H1 (cell line): ENCODE measurements around the gene NCAPD2. TPM values are rescaled to one million over a fixed set of nuclear protein-coding genes. Genes with fewer than 3 reads are reported as not detected.

ENCODE experiments used
- CTCF ChIA-PET: fragments of 300-600 bp; sonication (Branson Sonifier 250); formaldehyde crosslinking; loops from one replicate; lab custom pipeline; 2021; ENCODE audit not compliant: partially characterized antibody; lab: Charles Lee
- POLR2A ChIA-PET: fragments of 300-600 bp; sonication (Branson Sonifier 250); formaldehyde crosslinking; loops from one replicate; lab custom pipeline; 2021; ENCODE audit warnings: inconsistent platforms; ENCODE audit not compliant: partially characterized antibody; lab: Charles Lee
- DNase-seq, 2 experiments: peaks; one replicate each; pipeline versions ENCODE4 v3.0.0 to v3.0.0-alpha.2; 2010 to 2022; ENCODE audit warnings: low spot score in 2 of 2, low read depth in 1 of 2, mixed read lengths in 1 of 2
- FAIRE-seq: peaks from 2 replicates; lab custom pipeline; 2011; peaks lifted over from hg19 to GRCh38; lab: Jason Lieb, UNC
- H2AFZ ChIP-seq: 2 replicates; pipeline ENCODE4 v1.8.1; 2012; ENCODE audit warnings: low read length, inconsistent platforms
- H2AK5ac ChIP-seq: 2 replicates; pipeline ENCODE4 v1.6.1; 2013; ENCODE audit warnings: low read depth, low read length
- H2BK120ac ChIP-seq: replicated peaks from 2 replicates; pipeline ENCODE3; 2013; ENCODE audit warnings: low read depth, low read length, inconsistent platforms
- H2BK12ac ChIP-seq: 2 replicates; pipeline ENCODE4 v1.6.1; 2013; ENCODE audit warnings: low read depth, low read length
- H2BK15ac ChIP-seq: 2 replicates; pipeline ENCODE4 v1.6.1; 2013; ENCODE audit warnings: low read length
- H2BK20ac ChIP-seq: 2 replicates; pipeline ENCODE4 v1.6.1; 2013; ENCODE audit warnings: low read length
- H2BK5ac ChIP-seq: 2 replicates; pipeline ENCODE4 v1.6.1; 2013; ENCODE audit warnings: low read depth, low read length
- H3K14ac ChIP-seq: 2 replicates; pipeline ENCODE4 v1.6.1; 2013; ENCODE audit warnings: inconsistent platforms; ENCODE audit not compliant: insufficient read length
- H3K18ac ChIP-seq: 2 replicates; pipeline ENCODE4 v1.6.1; 2013; ENCODE audit warnings: low read length; ENCODE audit errors: extremely low read depth
- H3K23ac ChIP-seq: 2 replicates; pipeline ENCODE4 v1.6.1; 2013; ENCODE audit warnings: inconsistent platforms; ENCODE audit not compliant: insufficient read length
- H3K23me2 ChIP-seq: 2 replicates; pipeline ENCODE4 v1.6.1; 2013; ENCODE audit warnings: low read depth, low read length
- H3K27ac ChIP-seq: 2 replicates; pipeline ENCODE4 v1.6.1; 2011; ENCODE audit warnings: low read depth, low read length, inconsistent platforms
- H3K27me3 ChIP-seq, 4 experiments: replicated peaks in 1 of 4; 1 replicate in 1 of 4; 2 replicates in 3 of 4; pipeline versions ENCODE4 v1.6.1 to v1.8.1; 2011 to 2013; ENCODE audit warnings: low read length in 3 of 4, mild to moderate bottlenecking in 3 of 4, inconsistent platforms in 2 of 4, mixed read lengths in 2 of 4, moderate library complexity in 1 of 4; ENCODE audit not compliant: control insufficient read depth in 3 of 4, insufficient read depth in 3 of 4; ENCODE audit errors: extremely low read depth in 1 of 4
- H3K36me3 ChIP-seq, 4 experiments: 2 replicates each; pipeline versions ENCODE4 v1.6.1 to v1.8.1; 2011 to 2013; ENCODE audit warnings: mild to moderate bottlenecking in 4 of 4, low read length in 3 of 4, moderate library complexity in 2 of 4, control low read depth in 1 of 4, inconsistent platforms in 1 of 4; ENCODE audit not compliant: insufficient read depth in 4 of 4, control insufficient read depth in 2 of 4
- H3K4ac ChIP-seq: replicated peaks from 2 replicates; pipeline ENCODE3; 2013; ENCODE audit warnings: low read length, low read depth, mixed read lengths, inconsistent platforms; ENCODE audit not compliant: insufficient read length
- H3K4me1 ChIP-seq, 4 experiments: replicated peaks in 1 of 4; 1 replicate in 1 of 4; 2 replicates in 3 of 4; pipeline versions ENCODE4 v1.6.1 to v1.8.1; 2011 to 2013; ENCODE audit warnings: low read length in 3 of 4, inconsistent platforms in 2 of 4, mixed read lengths in 1 of 4; ENCODE audit not compliant: insufficient read depth in 4 of 4, control insufficient read depth in 3 of 4
- H3K4me2 ChIP-seq, 2 experiments: 2 replicates each; pipeline versions ENCODE4 v1.6.1 to v1.8.1; 2011 to 2013; ENCODE audit warnings: low read depth in 2 of 2, low read length in 2 of 2, control low read depth in 1 of 2, inconsistent platforms in 1 of 2, mild to moderate bottlenecking in 1 of 2; ENCODE audit not compliant: insufficient read depth in 1 of 2
- H3K4me3 ChIP-seq, 4 experiments: fragments of 200-600, 300-600 bp in 1 of 4; sonication (generic), shearing (Covaris generic), sonication (Bioruptor Twin) in 1 of 4; 2 replicates each; pipeline versions ENCODE4 v1.5.1 to v1.8.1; 2011 to 2016; ENCODE audit warnings: low read length in 4 of 4, low read depth in 3 of 4, control low read depth in 2 of 4, inconsistent platforms in 2 of 4, mild to moderate bottlenecking in 2 of 4, mixed read lengths in 1 of 4, moderate library complexity in 1 of 4; ENCODE audit not compliant: insufficient read depth in 2 of 4; ENCODE audit errors: extremely low read depth in 1 of 4
- H3K56ac ChIP-seq: replicated peaks from 2 replicates; pipeline ENCODE3; 2013; ENCODE audit warnings: low read depth, mild to moderate bottlenecking, mixed read lengths, low read length, inconsistent platforms; ENCODE audit not compliant: insufficient read length
- H3K79me1 ChIP-seq: 2 replicates; pipeline ENCODE4 v1.6.1; 2013; ENCODE audit warnings: low read depth, low read length, control low read depth
- H3K79me2 ChIP-seq, 2 experiments: 2 replicates each; pipeline versions ENCODE4 v1.6.1 to v1.8.1; 2012 to 2013; ENCODE audit warnings: low read length in 2 of 2, mild to moderate bottlenecking in 2 of 2, inconsistent platforms in 1 of 2; ENCODE audit not compliant: insufficient read depth in 2 of 2, control insufficient read depth in 1 of 2
- H3K9ac ChIP-seq, 4 experiments: replicated peaks in 1 of 4; 1 replicate in 1 of 4; 2 replicates in 3 of 4; pipeline versions ENCODE4 v1.6.1 to v1.8.1; 2011 to 2013; ENCODE audit warnings: low read depth in 3 of 4, low read length in 3 of 4, control low read depth in 2 of 4, mild to moderate bottlenecking in 2 of 4, moderate library complexity in 2 of 4, inconsistent platforms in 1 of 4; ENCODE audit errors: extremely low read depth in 1 of 4
- H3K9me3 ChIP-seq, 2 experiments: 2 replicates each; pipeline versions ENCODE4 v1.6.1 to v1.8.1; 2012 to 2013; ENCODE audit warnings: mild to moderate bottlenecking in 2 of 2, moderate library complexity in 2 of 2, control low read depth in 1 of 2, inconsistent platforms in 1 of 2, low read depth in 1 of 2, low read length in 1 of 2, mixed read lengths in 1 of 2; ENCODE audit not compliant: insufficient read depth in 2 of 2
- H4K20me1 ChIP-seq, 2 experiments: replicated peaks in 1 of 2; 2 replicates each; pipeline versions ENCODE3 to v1.8.1; 2011 to 2013; ENCODE audit warnings: inconsistent platforms in 2 of 2, low read length in 2 of 2, mild to moderate bottlenecking in 1 of 2; ENCODE audit not compliant: insufficient read depth in 2 of 2, control insufficient read depth in 1 of 2
- H4K5ac ChIP-seq: 2 replicates; pipeline ENCODE4 v1.6.1; 2013; ENCODE audit warnings: low read length, low read depth, mixed read lengths, inconsistent platforms; ENCODE audit not compliant: insufficient read length
- H4K8ac ChIP-seq: 2 replicates; pipeline ENCODE4 v1.8.0; 2013; ENCODE audit warnings: mild to moderate bottlenecking, moderate library complexity, low read length, inconsistent platforms; ENCODE audit not compliant: insufficient read depth; ENCODE audit errors: extremely low read depth
- H4K91ac ChIP-seq: replicated peaks from 2 replicates; pipeline ENCODE3; 2013; ENCODE audit warnings: low read length, mixed read lengths, inconsistent platforms; ENCODE audit not compliant: insufficient read length
- EP300 ChIP-seq, 2 experiments: IDR thresholded peaks; 1 replicate in 1 of 2; 2 replicates in 1 of 2; pipeline ENCODE4 v1.6.1; 2011 to 2012; ENCODE audit warnings: low read depth in 2 of 2, low read length in 2 of 2, mild to moderate bottlenecking in 2 of 2, borderline replicate concordance in 1 of 2, inconsistent platforms in 1 of 2, moderate library complexity in 1 of 2
- HDAC2 ChIP-seq, 2 experiments: fragments of 300-600 bp in 1 of 2; sonication (generic) in 1 of 2; IDR thresholded peaks; 2 replicates each; pipeline ENCODE4 v1.6.1; 2011 to 2012; ENCODE audit warnings: low read depth in 2 of 2, low read length in 2 of 2, mild to moderate bottlenecking in 2 of 2, moderate library complexity in 2 of 2, borderline replicate concordance in 1 of 2, inconsistent platforms in 1 of 2
- KDM1A ChIP-seq: fragments of 200-600, 300-600 bp; sonication (generic); IDR thresholded peaks from 2 replicates; pipeline ENCODE4 v1.7.1; 2016; ENCODE audit warnings: mild to moderate bottlenecking, low read length, borderline replicate concordance
- KDM4A ChIP-seq: IDR thresholded peaks from one replicate; pipeline ENCODE4 v1.7.1; 2012; ENCODE audit warnings: low read depth, mild to moderate bottlenecking, moderate library complexity, low read length, inconsistent platforms; ENCODE audit not compliant: severe bottlenecking
- MAX ChIP-seq: IDR thresholded peaks from 2 replicates; pipeline ENCODE4 v1.6.1; 2012; ENCODE audit warnings: inconsistent platforms
- POLR2AphosphoS5 ChIP-seq: IDR thresholded peaks from 2 replicates; pipeline ENCODE4 v1.6.1; 2011; ENCODE audit warnings: low read depth, low read length
- RXRA ChIP-seq: IDR thresholded peaks from 2 replicates; pipeline ENCODE4 v1.6.1; 2011; ENCODE audit warnings: low read depth, mild to moderate bottlenecking, low read length, moderate library complexity; ENCODE audit not compliant: insufficient read depth
- SAP30 ChIP-seq: fragments of 300-600 bp; sonication (generic); IDR thresholded peaks from 2 replicates; pipeline ENCODE4 v1.7.1; 2012; ENCODE audit warnings: low read length, moderate library complexity, mild to moderate bottlenecking, inconsistent platforms; ENCODE audit not compliant: insufficient read depth, insufficient replicate concordance
- TBP ChIP-seq: IDR thresholded peaks from 2 replicates; pipeline ENCODE4 v1.6.1; 2011; ENCODE audit warnings: low read depth, low read length, improper control_type of control experiment
- WGBS, 2 experiments: shearing (Covaris generic) in 1 of 2; methylation state at CpG; one replicate each; pipeline versions ENCODE4 v1.1.6 to v1.1.7; 2013 to 2015; ENCODE audit warnings: low lambda C conversion rate in 2 of 2, mixed read lengths in 2 of 2, inconsistent platforms in 1 of 2, low coverage in 1 of 2, missing lambda C conversion rate in 1 of 2; ENCODE audit not compliant: insufficient replicate concordance in 2 of 2, insufficient coverage in 1 of 2, insufficient read length in 1 of 2; ENCODE audit errors: extremely low coverage in 1 of 2, missing lambda C conversion rate in 1 of 2; 5-methylcytosine and 5-hydroxymethylcytosine counted together
- polyA plus RNA-seq, 7 experiments: library from polyadenylated mRNA; depleted of rRNA in 3 of 7; stranded (reverse) in 5 of 7; unstranded in 2 of 7; fragments of >200 nt in 5 of 7; fragments of 200-250 nt in 2 of 7; gene quantifications; 1 replicate in 5 of 7; 2 replicates in 1 of 7; 4 replicates in 1 of 7; pipeline versions ENCODE4 v1.2.1 to v1.2.3, GENCODE V29; 2011 to 2013; ENCODE audit warnings: missing spikeins in 2 of 7, mixed read lengths in 2 of 7
- total RNA-seq: library from RNA; stranded (reverse); fragmentation: NEBNext Ultra II Directional; extraction: Animal tissue kit (Norgen Biotek cat#: 25700); gene quantifications from 2 replicates; pipeline ENCODE4 v1.2.1, GENCODE V29; 2021

NCAPD2 gene
- total and polyA plus RNA-seq, 2 of the 8 experiments (the other 6 are each of a cell fraction or from before 2014, with no cell fraction given): 55.8 to 132 TPM

- no peaks in the 10 kb centered on the region for H3K79me1 ChIP-seq
- 91% methylated on average over 3 of the region's 3 CpGs; no CpG with 5 or more reads in 1 of the 2 experiments for WGBS, 2 experiments
- no peak for TF ChIP-seq SAP30
- TF ChIP-seq POLR2AphosphoS5: no peak
- no peak for TF ChIP-seq MAX
- TF ChIP-seq KDM1A: no peak
- no peak for TF ChIP-seq TBP
- TF ChIP-seq EP300 (IDR thresholded peaks at IDR 0.05; ENCODE audit: borderline replicate concordance in 1 of 2, low read depth in 2 of 2, low read length in 2 of 2): no peak
- no peak for TF ChIP-seq RXRA
- no peak for TF ChIP-seq HDAC2 (IDR thresholded peaks at IDR 0.05; ENCODE audit: borderline replicate concordance in 1 of 2, low read depth in 2 of 2, low read length in 2 of 2)
- TF ChIP-seq KDM4A: no peak
- TF ChIP-seq, all 59 proteins: peak for 0
- Histone ChIP-seq H4K8ac (no peak overlapping the region), H3K23me2 (peaks cover 1% of the 10 kb centered on the region; the same call in 1 of the 2 replicates), H2AFZ (no peak overlapping the region), H3K56ac (no peak overlapping the region), H3K4me2 (no peak overlapping the region), H3K4me3 (no peak overlapping the region), H2BK5ac (no peak overlapping the region), H3K9ac (no peak overlapping the region), H3K4me1 (no peaks in the 10 kb centered on the region), H4K91ac (no peak overlapping the region), H3K27me3 (no peaks in the 10 kb centered on the region), H2BK120ac (no peak overlapping the region), H2BK12ac (no peak overlapping the region), H3K14ac (no peak overlapping the region), H3K9me3 (no peaks in the 10 kb centered on the region), H2BK20ac (no peak overlapping the region), H3K18ac (no peak overlapping the region), H3K27ac (no peak overlapping the region), H3K23ac (no peak overlapping the region), H2BK15ac (no peak overlapping the region), H3K36me3 (peaks cover 46 to 91% (median 78%) of the 10 kb centered on the region in 4 experiments), H3K79me2 (no peaks in the 10 kb centered on the region), H2AK5ac (no peak overlapping the region), H4K20me1 (peaks cover 2 to 4% of the 10 kb centered on the region in 2 experiments), H3K4ac (no peak overlapping the region), H4K5ac (no peak overlapping the region)
- no peak for DNase-seq
- FAIRE-seq: no peak
- POLR2A ChIA-PET: interaction anchor here (0.7 to 14.8 kb wide), 4 partner anchors 9 to 328 kb away, joined by 3 to 188 read pairs (median 5); partner anchors contain the start of gene GAPDH
- CTCF ChIA-PET: interaction anchor here (0.8 to 1.3 kb wide), 3 partner anchors 9 to 54 kb away, joined by 3 to 4 read pairs (median 3); no protein-coding TSS in a partner anchor
Measured at GRCh38 chr12:6520186-6520585, 26.3 kb downstream of the NCAPD2 start.
